HCT116 (cell line): ENCODE measurements around the gene UMODL1. TPM values are rescaled to one million over a fixed set of nuclear protein-coding genes. Genes with fewer than 3 reads are reported as not detected.

Experiments used
- ATAC-seq: fragments of 200-7000 bp; cut with Tn5 transposase; 2 replicates; pipeline ENCODE4 v1.9.1; 2020; ENCODE audit warnings: mild to moderate bottlenecking, moderate library complexity
- BruUV-seq: library from RNA; stranded (reverse); fragments of 400-500 nt; replicated peaks from 2 replicates; lab custom pipeline; 2021; lab: Mats Ljungman, UMichigan
- CTCF ChIA-PET: fragments of 300-600 bp; sonication (Branson Sonifier 250); formaldehyde crosslinking; loops from one replicate; lab custom pipeline; 2021; ENCODE audit warnings: antibody characterized with exemption; lab: Charles Lee
- POLR2A ChIA-PET: fragments of 300-600, 350-600 bp; sonication (Branson Sonifier 250); formaldehyde crosslinking; loops from one replicate; lab custom pipeline; 2021; ENCODE audit warnings: antibody characterized with exemption; lab: Charles Lee
- RAD21 ChIA-PET, 2 experiments: fragments of 300-600 bp; sonication (Branson Sonifier 250); formaldehyde crosslinking; loops; one replicate each; lab custom pipeline; 2023; ENCODE audit warnings: low total read pairs in 2 of 2; ENCODE audit not compliant: uncharacterized antibody in 2 of 2, unreplicated experiment in 2 of 2, low non-redundant PET in 1 of 2; lab: Charles Lee
- DNase-seq: peaks from one replicate; pipeline ENCODE4 v3.0.0-alpha.2; 2010; ENCODE audit warnings: low read depth, low spot score
- H2AFZ ChIP-seq: fragments of 200-600 bp; shearing (Covaris generic), sonication (generic); 2 replicates; pipeline ENCODE4 v1.6.1; 2017; ENCODE audit warnings: low read depth, mixed run types, mixed read lengths, antibody characterized with exemption, low read length; ENCODE audit not compliant: poor library complexity, severe bottlenecking
- H3K27ac ChIP-seq: 2 replicates; pipeline ENCODE4 v1.5.1; 2012; ENCODE audit warnings: low read depth, low read length
- H3K27me3 ChIP-seq: fragments of 200-600 bp; sonication (generic); 2 replicates; pipeline ENCODE4 v1.6.1; 2016; ENCODE audit warnings: mixed run types, low read length, mixed read lengths; ENCODE audit not compliant: insufficient read depth
- H3K36me3 ChIP-seq, 2 experiments: fragments of 200-500 bp in 1 of 2; fragments of 200-600 bp in 1 of 2; sonication (Bioruptor generic) in 1 of 2; sonication (generic) in 1 of 2; 2 replicates each; pipeline versions ENCODE4 v1.5.1 to v1.6.1; 2014 to 2016; ENCODE audit warnings: low read length in 2 of 2, inconsistent platforms in 1 of 2, mixed read lengths in 1 of 2, mixed run types in 1 of 2; ENCODE audit not compliant: insufficient read depth in 2 of 2, control insufficient read depth in 1 of 2
- H3K4me1 ChIP-seq, 2 experiments: fragments of 200-600 bp in 1 of 2; sonication (generic) in 1 of 2; 2 replicates each; pipeline versions ENCODE4 v1.5.1 to v1.6.1; 2012 to 2017; ENCODE audit warnings: low read length in 2 of 2, inconsistent platforms in 1 of 2, mild to moderate bottlenecking in 1 of 2, mixed read lengths in 1 of 2, mixed run types in 1 of 2, moderate library complexity in 1 of 2; ENCODE audit not compliant: insufficient read depth in 2 of 2, control insufficient read depth in 1 of 2
- H3K4me2 ChIP-seq: fragments of 200-600 bp; sonication (generic); 2 replicates; pipeline ENCODE4 v1.6.1; 2017; ENCODE audit warnings: mixed run types, low read length, mixed read lengths
- H3K4me3 ChIP-seq, 2 experiments: fragments of 200-600 bp in 1 of 2; sonication (generic) in 1 of 2; replicated peaks in 1 of 2; 2 replicates each; pipeline ENCODE4 v1.5.1; 2011 to 2016; ENCODE audit warnings: low read length in 2 of 2, control low read depth in 1 of 2, low read depth in 1 of 2, mild to moderate bottlenecking in 1 of 2, mixed read lengths in 1 of 2, mixed run types in 1 of 2
- H3K79me2 ChIP-seq: fragments of 200-600 bp; sonication (generic); 2 replicates; pipeline ENCODE4 v1.6.1; 2017; ENCODE audit warnings: mild to moderate bottlenecking, mixed run types, low read length, moderate library complexity, mixed read lengths; ENCODE audit not compliant: insufficient read depth
- H3K9ac ChIP-seq: fragments of 200-600 bp; sonication (generic); 2 replicates; pipeline ENCODE4 v1.6.1; 2016; ENCODE audit warnings: low read length, mixed read lengths
- H3K9me2 ChIP-seq: fragments of 200-600 bp; sonication (generic), shearing (Covaris generic); 2 replicates; pipeline ENCODE4 v1.6.1; 2017; ENCODE audit warnings: mixed run types, mild to moderate bottlenecking, moderate library complexity; ENCODE audit not compliant: insufficient read depth
- H3K9me3 ChIP-seq, 2 experiments: fragments of 200-500 bp in 1 of 2; fragments of 200-600 bp in 1 of 2; sonication (Bioruptor generic) in 1 of 2; sonication (generic) in 1 of 2; 2 replicates each; pipeline ENCODE4 v1.6.1; 2014 to 2017; ENCODE audit warnings: low read length in 2 of 2, mixed read lengths in 2 of 2, inconsistent platforms in 1 of 2, low read depth in 1 of 2, mild to moderate bottlenecking in 1 of 2, mixed run types in 1 of 2, moderate library complexity in 1 of 2; ENCODE audit not compliant: control insufficient read depth in 1 of 2, insufficient read depth in 1 of 2
- H4K20me1 ChIP-seq: fragments of 200-600 bp; sonication (generic), shearing (Covaris generic); 2 replicates; pipeline ENCODE4 v1.6.1; 2017; ENCODE audit warnings: mixed run types, mild to moderate bottlenecking, moderate library complexity; ENCODE audit not compliant: insufficient read depth
- CBX3 ChIP-seq: IDR thresholded peaks from 2 replicates; pipeline ENCODE4 v1.6.1; 2012; ENCODE audit warnings: low read depth
- CEBPB ChIP-seq: IDR thresholded peaks from 2 replicates; pipeline ENCODE4 v1.6.1; 2012; ENCODE audit warnings: low read depth
- EZH2phosphoT487 ChIP-seq: fragments of 200-600 bp; IDR thresholded peaks from 2 replicates; pipeline ENCODE4 v1.6.1; 2018; ENCODE audit warnings: antibody characterized with exemption, borderline replicate concordance
- POLR2A ChIP-seq: IDR thresholded peaks from 2 replicates; pipeline ENCODE4 v1.7.0; 2011; ENCODE audit warnings: borderline replicate concordance; ENCODE audit not compliant: insufficient read depth, insufficient read length; ENCODE audit errors: extremely low read depth
- SRF ChIP-seq: IDR thresholded peaks from 2 replicates; pipeline ENCODE4 v1.6.1; 2012; ENCODE audit warnings: low read depth
- TCF7L2 ChIP-seq: IDR thresholded peaks from 2 replicates; pipeline ENCODE4 v1.7.0; 2011; ENCODE audit warnings: borderline replicate concordance, inconsistent platforms; ENCODE audit not compliant: insufficient read depth, insufficient read length; ENCODE audit errors: extremely low read depth
- YY1 ChIP-seq: IDR thresholded peaks from 2 replicates; pipeline ENCODE4 v1.6.1; 2011; ENCODE audit warnings: low read length, low read depth, moderate library complexity, mild to moderate bottlenecking; ENCODE audit not compliant: insufficient replicate concordance; ENCODE audit errors: extremely low read depth
- ZFX ChIP-seq: fragments of 450-650 bp; IDR thresholded peaks from 2 replicates; pipeline ENCODE4 v1.6.1; 2017
- ZNF274 ChIP-seq: fragments of 200-500 bp; sonication (Bioruptor generic); IDR thresholded peaks from 2 replicates; pipeline ENCODE4 v1.6.1; 2014; ENCODE audit warnings: mild to moderate bottlenecking, low read depth, low read length, inconsistent platforms
- intact Hi-C: fragments of 100-400 bp; cut with micrococcal nuclease; formaldehyde crosslinking; loops from 2 replicates; pipeline ENCODE4 v1.10.0; 2022
- total RNA-seq: library from RNA; stranded (reverse); gene quantifications from one replicate; pipeline ENCODE4 v1.2.1, GENCODE V29; 2021; ENCODE audit not compliant: unreplicated experiment
- TF ChIP-seq, protein P1 (sequence below): IDR thresholded peaks from 2 replicates; pipeline ENCODE4 v1.6.1; 2012; ENCODE audit warnings: low read depth
- TF ChIP-seq, protein P2 (sequence below), 3 experiments: fragments of 200-600 bp in 1 of 3; sonication (generic) in 1 of 3; IDR thresholded peaks in 2 of 3; conservative IDR thresholded peaks in 1 of 3; 2 replicates each; pipeline ENCODE4 v1.5.1; 2012 to 2017; ENCODE audit warnings: low read depth in 2 of 3, low read length in 2 of 3, antibody characterized with exemption in 1 of 3, borderline replicate concordance in 1 of 3, control low read depth in 1 of 3, mild to moderate bottlenecking in 1 of 3, mixed read lengths in 1 of 3, mixed run types in 1 of 3, moderate library complexity in 1 of 3; ENCODE audit not compliant: insufficient read depth in 1 of 3
- TF ChIP-seq, protein P3 (sequence below): IDR thresholded peaks from 2 replicates; pipeline ENCODE4 v1.6.1; 2012
- TF ChIP-seq, protein P4 (sequence below): IDR thresholded peaks from 2 replicates; pipeline ENCODE4 v1.6.1; 2012

Gene UMODL1
- total RNA-seq, 1 experiment from 2014 or later = not detected

DNA sequence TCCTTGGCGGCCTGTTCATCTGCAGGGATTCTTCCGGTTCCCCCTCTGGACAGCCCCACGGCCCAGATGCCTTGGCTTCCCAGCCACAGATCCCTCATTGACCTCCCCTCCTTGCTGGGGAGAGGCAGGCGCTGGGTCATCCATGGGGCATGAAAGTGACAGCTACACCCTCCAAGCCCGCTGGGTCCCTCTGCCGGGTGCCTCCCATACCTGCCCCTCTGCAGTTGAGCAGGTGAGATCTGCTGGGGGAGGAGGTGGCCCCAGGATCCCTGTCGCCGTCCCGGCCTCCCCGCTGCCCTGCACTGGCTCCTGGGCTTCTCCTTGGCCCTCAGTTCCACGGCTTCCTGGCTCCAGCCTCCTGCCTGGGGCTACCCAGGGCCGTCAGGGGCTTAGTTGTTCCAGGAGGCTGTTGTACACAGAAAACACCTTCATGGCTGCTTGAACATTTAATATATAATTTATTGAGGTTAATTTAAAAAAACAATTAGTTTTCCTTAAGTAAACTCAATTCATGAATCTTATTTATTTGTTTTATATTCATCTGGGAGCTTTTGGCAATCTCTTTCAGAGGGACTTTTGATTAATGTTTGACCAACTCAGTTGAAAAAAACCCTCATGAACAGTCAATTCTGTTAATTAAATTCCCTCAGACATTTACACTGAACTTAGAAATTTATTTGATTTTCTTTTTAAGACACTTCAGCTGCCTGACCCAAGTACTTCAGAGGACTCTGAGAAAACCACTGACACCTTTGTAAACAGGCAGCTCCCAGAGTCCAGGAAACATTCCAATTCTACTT, 80.2 kb downstream of the UMODL1 start:
- RAD21 ChIA-PET = interaction anchor here in 1 of 2 experiments (0.6 kb wide), 1 partner anchor 528 kb away, joined by 5 read pairs; no protein-coding TSS in a partner anchor
- Histone ChIP-seq H3K27ac (no peak overlapping the region), H3K9me2 (no peaks in the 10 kb centered on the region), H3K9me3 (no peaks in the 10 kb centered on the region), H2AFZ (no peak overlapping the region), H3K4me2 (no peak overlapping the region), H3K9ac (no peak overlapping the region), H3K79me2 (no peaks in the 10 kb centered on the region), H3K4me3 (no peak overlapping the region), H4K20me1 (no peaks in the 10 kb centered on the region), H3K36me3 (no peaks in the 10 kb centered on the region), H3K4me1 (no peaks in the 10 kb centered on the region), H3K27me3 (no peaks in the 10 kb centered on the region)
- no peak for DNase-seq
- intact Hi-C loops = loop anchor here (10.0 kb wide), 1 partner anchor 383 kb away; no protein-coding TSS in a partner anchor
- ATAC-seq = no peak
- CTCF ChIA-PET = no interaction called here
- POLR2A ChIA-PET = no interaction called here
- no peak for TF ChIP-seq TCF7L2
- TF ChIP-seq EZH2phosphoT487 = no peak
- TF ChIP-seq, protein P1, sequence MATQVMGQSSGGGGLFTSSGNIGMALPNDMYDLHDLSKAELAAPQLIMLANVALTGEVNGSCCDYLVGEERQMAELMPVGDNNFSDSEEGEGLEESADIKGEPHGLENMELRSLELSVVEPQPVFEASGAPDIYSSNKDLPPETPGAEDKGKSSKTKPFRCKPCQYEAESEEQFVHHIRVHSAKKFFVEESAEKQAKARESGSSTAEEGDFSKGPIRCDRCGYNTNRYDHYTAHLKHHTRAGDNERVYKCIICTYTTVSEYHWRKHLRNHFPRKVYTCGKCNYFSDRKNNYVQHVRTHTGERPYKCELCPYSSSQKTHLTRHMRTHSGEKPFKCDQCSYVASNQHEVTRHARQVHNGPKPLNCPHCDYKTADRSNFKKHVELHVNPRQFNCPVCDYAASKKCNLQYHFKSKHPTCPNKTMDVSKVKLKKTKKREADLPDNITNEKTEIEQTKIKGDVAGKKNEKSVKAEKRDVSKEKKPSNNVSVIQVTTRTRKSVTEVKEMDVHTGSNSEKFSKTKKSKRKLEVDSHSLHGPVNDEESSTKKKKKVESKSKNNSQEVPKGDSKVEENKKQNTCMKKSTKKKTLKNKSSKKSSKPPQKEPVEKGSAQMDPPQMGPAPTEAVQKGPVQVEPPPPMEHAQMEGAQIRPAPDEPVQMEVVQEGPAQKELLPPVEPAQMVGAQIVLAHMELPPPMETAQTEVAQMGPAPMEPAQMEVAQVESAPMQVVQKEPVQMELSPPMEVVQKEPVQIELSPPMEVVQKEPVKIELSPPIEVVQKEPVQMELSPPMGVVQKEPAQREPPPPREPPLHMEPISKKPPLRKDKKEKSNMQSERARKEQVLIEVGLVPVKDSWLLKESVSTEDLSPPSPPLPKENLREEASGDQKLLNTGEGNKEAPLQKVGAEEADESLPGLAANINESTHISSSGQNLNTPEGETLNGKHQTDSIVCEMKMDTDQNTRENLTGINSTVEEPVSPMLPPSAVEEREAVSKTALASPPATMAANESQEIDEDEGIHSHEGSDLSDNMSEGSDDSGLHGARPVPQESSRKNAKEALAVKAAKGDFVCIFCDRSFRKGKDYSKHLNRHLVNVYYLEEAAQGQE = no peak
- TF ChIP-seq, protein P2, sequence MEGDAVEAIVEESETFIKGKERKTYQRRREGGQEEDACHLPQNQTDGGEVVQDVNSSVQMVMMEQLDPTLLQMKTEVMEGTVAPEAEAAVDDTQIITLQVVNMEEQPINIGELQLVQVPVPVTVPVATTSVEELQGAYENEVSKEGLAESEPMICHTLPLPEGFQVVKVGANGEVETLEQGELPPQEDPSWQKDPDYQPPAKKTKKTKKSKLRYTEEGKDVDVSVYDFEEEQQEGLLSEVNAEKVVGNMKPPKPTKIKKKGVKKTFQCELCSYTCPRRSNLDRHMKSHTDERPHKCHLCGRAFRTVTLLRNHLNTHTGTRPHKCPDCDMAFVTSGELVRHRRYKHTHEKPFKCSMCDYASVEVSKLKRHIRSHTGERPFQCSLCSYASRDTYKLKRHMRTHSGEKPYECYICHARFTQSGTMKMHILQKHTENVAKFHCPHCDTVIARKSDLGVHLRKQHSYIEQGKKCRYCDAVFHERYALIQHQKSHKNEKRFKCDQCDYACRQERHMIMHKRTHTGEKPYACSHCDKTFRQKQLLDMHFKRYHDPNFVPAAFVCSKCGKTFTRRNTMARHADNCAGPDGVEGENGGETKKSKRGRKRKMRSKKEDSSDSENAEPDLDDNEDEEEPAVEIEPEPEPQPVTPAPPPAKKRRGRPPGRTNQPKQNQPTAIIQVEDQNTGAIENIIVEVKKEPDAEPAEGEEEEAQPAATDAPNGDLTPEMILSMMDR (IDR thresholded peaks at IDR 0.05 in 2 of 3, conservative IDR thresholded peaks at IDR 0.05 in 1 of 3; ENCODE audit: borderline replicate concordance in 1 of 3, insufficient read depth in 1 of 3, low read depth in 2 of 3, low read length in 2 of 3) = no peak
- no peak for TF ChIP-seq POLR2A
- TF ChIP-seq CEBPB = no peak
- TF ChIP-seq ZFX = no peak
- TF ChIP-seq, protein P3, sequence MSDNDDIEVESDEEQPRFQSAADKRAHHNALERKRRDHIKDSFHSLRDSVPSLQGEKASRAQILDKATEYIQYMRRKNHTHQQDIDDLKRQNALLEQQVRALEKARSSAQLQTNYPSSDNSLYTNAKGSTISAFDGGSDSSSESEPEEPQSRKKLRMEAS = no peak
- no peak for TF ChIP-seq SRF
- TF ChIP-seq YY1 = no peak
- TF ChIP-seq, protein P4, sequence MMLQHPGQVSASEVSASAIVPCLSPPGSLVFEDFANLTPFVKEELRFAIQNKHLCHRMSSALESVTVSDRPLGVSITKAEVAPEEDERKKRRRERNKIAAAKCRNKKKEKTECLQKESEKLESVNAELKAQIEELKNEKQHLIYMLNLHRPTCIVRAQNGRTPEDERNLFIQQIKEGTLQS = no peak
- no peak for TF ChIP-seq CBX3
- TF ChIP-seq ZNF274 = no peak
- no TSS peak for BruUV-seq
